Esophagus muscularis mucosa (tissue), 4 donors: ENCODE data around the gene DNAH9. TPM values are rescaled to one million over a fixed set of nuclear protein-coding genes. Genes with fewer than 3 reads are reported as not detected.
A peak's percentile ranks its signal among the peaks of the same experiment; 100 is the strongest.

Source experiments
- DNase-seq: peaks from one replicate; pipeline ENCODE4 v3.0.0-alpha.2; 2017; ENCODE audit errors: extremely low spot score
- H3K27ac ChIP-seq, 4 donors: fragments of 200-600 bp; sonication (generic); replicated peaks in 1 of 4; 1 replicate in 3 of 4; 2 replicates in 1 of 4; pipeline ENCODE4 v1.5.1; 2016 to 2019; ENCODE audit warnings: mild to moderate bottlenecking in 1 of 4
- H3K27me3 ChIP-seq, 4 donors: fragments of 200-600 bp; sonication (generic); one replicate each; pipeline versions ENCODE4 v1.5.1 to v1.6.0; 2016 to 2019
- H3K36me3 ChIP-seq, 4 donors: fragments of 200-600 bp; sonication (generic); one replicate each; pipeline ENCODE4 v1.5.1; 2016 to 2019
- H3K4me1 ChIP-seq, 4 donors: fragments of 200-600 bp; sonication (generic); one replicate each; pipeline ENCODE4 v1.5.1; 2016 to 2019
- H3K4me3 ChIP-seq, 4 donors: fragments of 200-600 bp; sonication (generic); 1 replicate in 2 of 4; 2 replicates in 2 of 4; pipeline ENCODE4 v1.5.1; 2016 to 2019; ENCODE audit warnings: mild to moderate bottlenecking in 4 of 4, moderate library complexity in 1 of 4
- H3K9me3 ChIP-seq, 4 donors: fragments of 200-600 bp; sonication (generic); 1 replicate in 3 of 4; 2 replicates in 1 of 4; pipeline ENCODE4 v1.5.1; 2016 to 2019
- CTCF ChIP-seq, 3 experiments: fragments of 200-600 bp in 2 of 3; fragments of 450-650 bp in 1 of 3; sonication (generic) in 2 of 3; IDR thresholded peaks; one replicate each; pipeline ENCODE4 v1.5.1; 2017 to 2019; ENCODE audit warnings: antibody characterized with exemption in 3 of 3, mild to moderate bottlenecking in 2 of 3, moderate library complexity in 1 of 3
- EP300 ChIP-seq: sonication (generic); formaldehyde crosslinking; IDR thresholded peaks from one replicate; pipeline ENCODE4 v1.6.1; 2017; ENCODE audit warnings: antibody characterized with exemption
- POLR2A ChIP-seq: fragments of 450-650 bp; IDR thresholded peaks from one replicate; pipeline ENCODE4 v1.6.1; 2017; ENCODE audit warnings: antibody characterized with exemption, moderate library complexity, mild to moderate bottlenecking, low read depth
- POLR2AphosphoS5 ChIP-seq, 2 donors: sonication (generic); formaldehyde crosslinking; IDR thresholded peaks; one replicate each; pipeline ENCODE4 v1.6.1; 2017; ENCODE audit warnings: antibody characterized with exemption in 2 of 2
- WGBS: methylation state at CpG from one replicate; pipeline ENCODE4 v1.1.5; 2018; 5-methylcytosine and 5-hydroxymethylcytosine counted together
- intact Hi-C: fragments of 100-400 bp; cut with DNase I; formaldehyde crosslinking; loops from one replicate; pipeline ENCODE4 v1.15.1; 2023
- total RNA-seq, 4 donors: library from RNA; depleted of rRNA; stranded (reverse); fragments of >200 nt; gene quantifications; one replicate each; pipeline versions ENCODE4 v1.1.0 to v1.2.1, GENCODE V29; 2016

The DNAH9 gene
- total RNA-seq, 4 donors from 2014 or later = under 0.01 to 0.92 TPM; not detected in 2

DNA sequence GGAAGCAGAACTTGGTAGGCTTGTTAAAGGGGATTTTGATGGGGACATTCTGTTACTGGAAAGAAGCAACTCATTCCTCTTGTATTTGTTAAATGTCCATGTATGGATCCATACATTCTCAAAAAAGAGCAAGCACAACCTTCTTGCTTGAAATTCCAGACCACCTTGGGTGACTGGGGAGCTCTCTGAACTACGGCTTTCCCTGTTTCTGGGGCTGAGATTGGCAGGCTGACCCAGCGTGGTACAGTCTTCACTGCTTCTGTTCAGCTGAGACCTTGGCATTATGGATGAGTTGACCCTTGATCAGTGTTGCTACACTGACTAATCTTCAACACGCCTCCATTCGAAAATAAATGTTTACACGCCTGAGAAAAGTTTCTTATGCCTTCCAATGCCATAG is 38.5 kb downstream of the DNAH9 start:
- H3K4me1 ChIP-seq = peaks cover 0 to 5% (median 0%) of the 10 kb centered on the region in 4 donors
- peaks cover 0 to 6% (median 0%) of the 10 kb centered on the region in 4 donors for H3K27me3 ChIP-seq
- 82% methylated on average over 5 of the region's 5 CpGs for WGBS
- intact Hi-C loops = no loop called here
- no peaks in the 10 kb centered on the region for H3K36me3 ChIP-seq
- TF ChIP-seq POLR2A = no peak
- no peak for TF ChIP-seq POLR2AphosphoS5 (IDR thresholded peaks at IDR 0.05)
- no peak for TF ChIP-seq EP300
- TF ChIP-seq CTCF (IDR thresholded peaks at IDR 0.05) = no peak
- no peak for DNase-seq
- H3K4me3 ChIP-seq = no peak overlapping the region
- no peaks in the 10 kb centered on the region for H3K9me3 ChIP-seq
- no peak overlapping the region for H3K27ac ChIP-seq

- intact Hi-C loops = no loop called here
- H3K27me3 ChIP-seq = peaks cover 0 to 9% (median 0%) of the 10 kb centered on the region in 4 donors
- WGBS = 88% methylated on average over 6 of the region's 6 CpGs
- peak; percentile 82 for DNase-seq
- no peak for TF ChIP-seq POLR2AphosphoS5 (IDR thresholded peaks at IDR 0.05)
- no peak for TF ChIP-seq POLR2A
- no peak for TF ChIP-seq EP300
- no peaks in the 10 kb centered on the region for H3K36me3 ChIP-seq
- no peaks in the 10 kb centered on the region for H3K9me3 ChIP-seq
- H3K4me3 ChIP-seq = no peak overlapping the region
- no peak overlapping the region for H3K27ac ChIP-seq
- H3K4me1 ChIP-seq = peaks cover 0 to 5% (median 0%) of the 10 kb centered on the region in 4 donors
Measured at GRCh38 chr17:11637796-11638195, 39.5 kb downstream of the DNAH9 start.

GRCh38 chr17:11638700-11639265 is 40.5 kb downstream of the DNAH9 start:
- WGBS = 74% methylated on average over 2 of the region's 2 CpGs
- peaks cover 0 to 7% (median 0%) of the 10 kb centered on the region in 4 donors for H3K27me3 ChIP-seq
- no peaks in the 10 kb centered on the region for H3K9me3 ChIP-seq
- intact Hi-C loops = no loop called here
- TF ChIP-seq POLR2A (no peak), CTCF (IDR thresholded peaks at IDR 0.05) (no peak), POLR2AphosphoS5 (IDR thresholded peaks at IDR 0.05) (no peak), EP300 (no peak)
- no peak overlapping the region for H3K4me3 ChIP-seq
- DNase-seq = peak; percentile 87
- H3K36me3 ChIP-seq = no peaks in the 10 kb centered on the region
- peaks cover 0 to 5% (median 0%) of the 10 kb centered on the region in 4 donors for H3K4me1 ChIP-seq
- H3K27ac ChIP-seq = no peak overlapping the region

DNA sequence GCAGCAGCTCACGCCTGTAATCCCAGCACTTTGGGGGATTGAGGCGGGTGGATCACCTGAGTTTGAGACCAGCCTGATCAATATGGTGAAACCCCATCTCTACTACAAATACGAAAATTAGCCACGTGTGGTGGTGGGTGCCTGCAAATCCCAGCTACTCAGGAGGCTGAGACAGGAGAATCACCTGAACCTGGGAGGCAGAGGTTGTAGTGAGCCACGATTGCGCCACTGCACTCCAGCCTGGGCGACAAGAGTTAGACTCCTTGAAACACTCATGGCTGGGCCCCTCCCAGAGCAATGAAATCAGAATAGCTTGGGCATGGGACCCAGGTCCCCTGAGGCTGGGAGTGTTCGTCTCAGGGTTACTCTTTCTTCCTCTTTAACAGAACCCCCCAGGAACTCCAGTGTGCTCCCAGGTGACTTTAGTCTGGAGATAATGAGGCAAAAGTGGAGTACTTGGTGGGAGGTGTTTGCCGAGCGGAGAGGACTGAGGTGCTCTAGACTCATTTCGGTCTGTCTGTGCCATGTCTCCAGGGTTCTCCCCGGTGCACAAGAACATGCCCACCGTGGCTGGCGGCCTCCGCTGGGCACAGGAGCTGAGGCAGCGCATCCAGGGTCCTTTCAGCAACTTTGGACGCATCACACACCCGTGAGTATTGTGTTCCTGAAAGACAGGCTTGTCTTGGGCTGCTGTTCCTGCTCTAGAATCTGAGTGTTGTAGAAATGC is 41.6 kb downstream of the DNAH9 start:
- intact Hi-C loops = no loop called here
- 91% methylated on average over 8 of the region's 18 CpGs for WGBS
- TF ChIP-seq CTCF (IDR thresholded peaks at IDR 0.05) = no peak

GRCh38 chr17:11640463-11640814 is 42.2 kb downstream of the DNAH9 start:
- H3K9me3 ChIP-seq = no peaks in the 10 kb centered on the region
- H3K27me3 ChIP-seq = peaks cover 0 to 6% (median 0%) of the 10 kb centered on the region in 4 donors
- intact Hi-C loops = no loop called here
- WGBS = 37% methylated on average over 2 of the region's 2 CpGs
- no peak overlapping the region for H3K4me3 ChIP-seq
- TF ChIP-seq POLR2A = no peak
- no peak for TF ChIP-seq POLR2AphosphoS5 (IDR thresholded peaks at IDR 0.05)
- TF ChIP-seq CTCF (IDR thresholded peaks at IDR 0.05) = no peak
- TF ChIP-seq EP300 = no peak
- H3K36me3 ChIP-seq = no peaks in the 10 kb centered on the region
- DNase-seq = peak; percentile 87
- peaks cover 0 to 12% (median 6%) of the 10 kb centered on the region in 4 donors for H3K4me1 ChIP-seq
- H3K27ac ChIP-seq = no peak overlapping the region

More for the DNA sequence above, 41.6 kb downstream of the DNAH9 start:
- Histone ChIP-seq H3K9me3 (no peaks in the 10 kb centered on the region), H3K27me3 (peaks cover 0 to 6% (median 0%) of the 10 kb centered on the region in 4 donors), H3K4me1 (peaks cover 0 to 12% (median 6%) of the 10 kb centered on the region in 4 donors), H3K36me3 (no peaks in the 10 kb centered on the region), H3K27ac (no peak overlapping the region), H3K4me3 (no peak overlapping the region)
- peak; percentile 62 for DNase-seq
